HepG2 (cell line): Measurements from ENCODE around the gene MEX3A. TPM values are rescaled to one million over a fixed set of nuclear protein-coding genes. Genes with fewer than 3 reads are reported as not detected.
A peak's percentile ranks its signal among the peaks of the same experiment; 100 is the strongest.

ENCODE experiments used
- ARNT2 ChIP-seq: sonication (generic); formaldehyde crosslinking; IDR thresholded peaks from 2 replicates; pipeline ENCODE4 v1.8.0; 2022; ENCODE audit warnings: mild to moderate bottlenecking, low read depth, missing genetic modification reagents, moderate library complexity
- HDAC2 ChIP-seq: sonication (generic); formaldehyde crosslinking; IDR thresholded peaks from 2 replicates; pipeline ENCODE4 v1.4.0; 2020; ENCODE audit warnings: missing genetic modification reagents
- NR2F1 ChIP-seq, 2 experiments: fragments of 450-650 bp in 1 of 2; formaldehyde crosslinking in 1 of 2; IDR thresholded peaks; 2 replicates each; pipeline versions ENCODE4 v1.5.0 to v1.6.1; 2016 to 2020; ENCODE audit warnings: mild to moderate bottlenecking in 1 of 2, missing compliant biosample characterization in 1 of 2, missing genetic modification reagents in 1 of 2, moderate library complexity in 1 of 2
- SAP130 ChIP-seq: IDR thresholded peaks from 2 replicates; pipeline ENCODE4 v1.6.1; 2016; ENCODE audit warnings: low read depth
- polyA plus RNA-seq, 8 experiments: library from polyadenylated mRNA; depleted of rRNA in 3 of 8; stranded (reverse) in 7 of 8; unstranded in 1 of 8; fragments of >200 nt; fragmentation: Illumina TruSeq in 4 of 8; extraction: Trizol in 4 of 8; gene quantifications; 2 replicates each; pipeline versions ENCODE4 v1.2.1 to v1.2.3, GENCODE V29; 2011 to 2016; ENCODE audit warnings: low read depth in 4 of 8, missing spikeins in 1 of 8, mixed read lengths in 1 of 8; ENCODE audit not compliant: insufficient read depth in 1 of 8
- total RNA-seq, 5 experiments: library from RNA; depleted of rRNA; stranded (reverse); fragments of >200 nt; fragmentation: Illumina TruSeq; extraction: Trizol; gene quantifications; 2 replicates each; pipeline ENCODE4 v1.2.3, GENCODE V29; 2016; ENCODE audit warnings: low read depth in 1 of 5
- TF ChIP-seq, protein P1 (sequence below): sonication (generic); formaldehyde crosslinking; IDR thresholded peaks from 2 replicates; pipeline ENCODE4 v1.5.0; 2020; ENCODE audit warnings: mild to moderate bottlenecking, missing genetic modification reagents, borderline replicate concordance
- TF ChIP-seq, protein P2 (sequence below): sonication (generic); formaldehyde crosslinking; IDR thresholded peaks from 2 replicates; pipeline ENCODE4 v1.9.0; 2021; ENCODE audit warnings: mild to moderate bottlenecking, missing genetic modification reagents
- TF ChIP-seq, protein P3 (sequence below): sonication (generic); formaldehyde crosslinking; IDR thresholded peaks from 2 replicates; pipeline ENCODE4 v1.5.1; 2020; ENCODE audit warnings: mild to moderate bottlenecking, missing genetic modification reagents, moderate library complexity

MEX3A gene
- total and polyA plus RNA-seq, 2 of the 13 experiments (the other 11 are each of a cell fraction or from before 2014, with no cell fraction given) = 7.6 to 9.1 TPM

DNA sequence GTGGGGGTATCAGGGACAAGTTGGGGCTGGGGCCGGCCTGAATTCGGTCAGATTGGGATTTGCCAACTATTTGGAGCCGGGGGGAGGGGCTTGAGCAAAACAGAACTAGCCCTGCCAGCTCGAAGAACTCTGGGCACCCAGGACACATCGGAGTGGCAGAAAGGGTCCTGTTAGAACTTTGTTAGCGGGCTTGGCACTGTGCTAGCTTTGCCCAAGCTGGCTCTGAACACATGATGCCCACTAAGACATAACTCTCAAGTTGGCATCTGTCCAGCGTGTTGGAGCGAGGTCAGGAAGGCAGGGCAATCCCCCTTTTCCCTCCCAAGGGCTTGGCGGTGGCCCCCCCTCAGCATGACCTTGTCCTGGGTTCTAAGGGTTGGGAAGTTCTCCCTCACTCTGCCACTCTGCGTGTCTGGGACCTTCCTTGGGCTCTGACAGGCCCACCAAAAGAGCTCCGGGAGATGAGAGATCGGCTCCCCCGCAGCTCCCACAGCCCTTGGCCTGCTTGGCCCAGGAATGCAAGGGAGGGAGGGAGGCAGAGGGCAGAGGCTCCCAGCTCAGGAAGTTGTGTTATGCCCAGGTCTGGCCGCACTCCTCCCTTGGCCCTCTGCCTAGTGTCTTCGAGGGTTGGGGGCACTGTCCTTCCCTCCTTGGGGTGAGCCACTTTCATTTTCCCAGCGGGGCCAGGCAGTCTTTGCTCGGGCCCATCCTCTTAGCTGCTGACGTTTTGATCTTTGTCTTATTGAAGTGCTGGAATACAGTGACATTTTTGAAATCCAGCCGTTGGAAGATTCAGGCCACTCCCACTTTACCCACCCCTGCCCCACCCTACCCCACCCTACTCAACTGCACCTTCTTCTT is 33.5 kb upstream of the MEX3A start (continued):
- TF ChIP-seq, protein P1, sequence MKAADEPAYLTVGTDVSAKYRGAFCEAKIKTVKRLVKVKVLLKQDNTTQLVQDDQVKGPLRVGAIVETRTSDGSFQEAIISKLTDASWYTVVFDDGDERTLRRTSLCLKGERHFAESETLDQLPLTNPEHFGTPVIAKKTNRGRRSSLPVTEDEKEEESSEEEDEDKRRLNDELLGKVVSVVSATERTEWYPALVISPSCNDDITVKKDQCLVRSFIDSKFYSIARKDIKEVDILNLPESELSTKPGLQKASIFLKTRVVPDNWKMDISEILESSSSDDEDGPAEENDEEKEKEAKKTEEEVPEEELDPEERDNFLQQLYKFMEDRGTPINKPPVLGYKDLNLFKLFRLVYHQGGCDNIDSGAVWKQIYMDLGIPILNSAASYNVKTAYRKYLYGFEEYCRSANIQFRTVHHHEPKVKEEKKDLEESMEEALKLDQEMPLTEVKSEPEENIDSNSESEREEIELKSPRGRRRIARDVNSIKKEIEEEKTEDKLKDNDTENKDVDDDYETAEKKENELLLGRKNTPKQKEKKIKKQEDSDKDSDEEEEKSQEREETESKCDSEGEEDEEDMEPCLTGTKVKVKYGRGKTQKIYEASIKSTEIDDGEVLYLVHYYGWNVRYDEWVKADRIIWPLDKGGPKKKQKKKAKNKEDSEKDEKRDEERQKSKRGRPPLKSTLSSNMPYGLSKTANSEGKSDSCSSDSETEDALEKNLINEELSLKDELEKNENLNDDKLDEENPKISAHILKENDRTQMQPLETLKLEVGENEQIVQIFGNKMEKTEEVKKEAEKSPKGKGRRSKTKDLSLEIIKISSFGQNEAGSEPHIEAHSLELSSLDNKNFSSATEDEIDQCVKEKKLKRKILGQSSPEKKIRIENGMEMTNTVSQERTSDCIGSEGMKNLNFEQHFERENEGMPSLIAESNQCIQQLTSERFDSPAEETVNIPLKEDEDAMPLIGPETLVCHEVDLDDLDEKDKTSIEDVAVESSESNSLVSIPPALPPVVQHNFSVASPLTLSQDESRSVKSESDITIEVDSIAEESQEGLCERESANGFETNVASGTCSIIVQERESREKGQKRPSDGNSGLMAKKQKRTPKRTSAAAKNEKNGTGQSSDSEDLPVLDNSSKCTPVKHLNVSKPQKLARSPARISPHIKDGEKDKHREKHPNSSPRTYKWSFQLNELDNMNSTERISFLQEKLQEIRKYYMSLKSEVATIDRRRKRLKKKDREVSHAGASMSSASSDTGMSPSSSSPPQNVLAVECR (CRISPR knock-in tag) = 0 out of 2 replicates have a peak, but pooled peaks have one; percentile 3
- TF ChIP-seq, protein P2, sequence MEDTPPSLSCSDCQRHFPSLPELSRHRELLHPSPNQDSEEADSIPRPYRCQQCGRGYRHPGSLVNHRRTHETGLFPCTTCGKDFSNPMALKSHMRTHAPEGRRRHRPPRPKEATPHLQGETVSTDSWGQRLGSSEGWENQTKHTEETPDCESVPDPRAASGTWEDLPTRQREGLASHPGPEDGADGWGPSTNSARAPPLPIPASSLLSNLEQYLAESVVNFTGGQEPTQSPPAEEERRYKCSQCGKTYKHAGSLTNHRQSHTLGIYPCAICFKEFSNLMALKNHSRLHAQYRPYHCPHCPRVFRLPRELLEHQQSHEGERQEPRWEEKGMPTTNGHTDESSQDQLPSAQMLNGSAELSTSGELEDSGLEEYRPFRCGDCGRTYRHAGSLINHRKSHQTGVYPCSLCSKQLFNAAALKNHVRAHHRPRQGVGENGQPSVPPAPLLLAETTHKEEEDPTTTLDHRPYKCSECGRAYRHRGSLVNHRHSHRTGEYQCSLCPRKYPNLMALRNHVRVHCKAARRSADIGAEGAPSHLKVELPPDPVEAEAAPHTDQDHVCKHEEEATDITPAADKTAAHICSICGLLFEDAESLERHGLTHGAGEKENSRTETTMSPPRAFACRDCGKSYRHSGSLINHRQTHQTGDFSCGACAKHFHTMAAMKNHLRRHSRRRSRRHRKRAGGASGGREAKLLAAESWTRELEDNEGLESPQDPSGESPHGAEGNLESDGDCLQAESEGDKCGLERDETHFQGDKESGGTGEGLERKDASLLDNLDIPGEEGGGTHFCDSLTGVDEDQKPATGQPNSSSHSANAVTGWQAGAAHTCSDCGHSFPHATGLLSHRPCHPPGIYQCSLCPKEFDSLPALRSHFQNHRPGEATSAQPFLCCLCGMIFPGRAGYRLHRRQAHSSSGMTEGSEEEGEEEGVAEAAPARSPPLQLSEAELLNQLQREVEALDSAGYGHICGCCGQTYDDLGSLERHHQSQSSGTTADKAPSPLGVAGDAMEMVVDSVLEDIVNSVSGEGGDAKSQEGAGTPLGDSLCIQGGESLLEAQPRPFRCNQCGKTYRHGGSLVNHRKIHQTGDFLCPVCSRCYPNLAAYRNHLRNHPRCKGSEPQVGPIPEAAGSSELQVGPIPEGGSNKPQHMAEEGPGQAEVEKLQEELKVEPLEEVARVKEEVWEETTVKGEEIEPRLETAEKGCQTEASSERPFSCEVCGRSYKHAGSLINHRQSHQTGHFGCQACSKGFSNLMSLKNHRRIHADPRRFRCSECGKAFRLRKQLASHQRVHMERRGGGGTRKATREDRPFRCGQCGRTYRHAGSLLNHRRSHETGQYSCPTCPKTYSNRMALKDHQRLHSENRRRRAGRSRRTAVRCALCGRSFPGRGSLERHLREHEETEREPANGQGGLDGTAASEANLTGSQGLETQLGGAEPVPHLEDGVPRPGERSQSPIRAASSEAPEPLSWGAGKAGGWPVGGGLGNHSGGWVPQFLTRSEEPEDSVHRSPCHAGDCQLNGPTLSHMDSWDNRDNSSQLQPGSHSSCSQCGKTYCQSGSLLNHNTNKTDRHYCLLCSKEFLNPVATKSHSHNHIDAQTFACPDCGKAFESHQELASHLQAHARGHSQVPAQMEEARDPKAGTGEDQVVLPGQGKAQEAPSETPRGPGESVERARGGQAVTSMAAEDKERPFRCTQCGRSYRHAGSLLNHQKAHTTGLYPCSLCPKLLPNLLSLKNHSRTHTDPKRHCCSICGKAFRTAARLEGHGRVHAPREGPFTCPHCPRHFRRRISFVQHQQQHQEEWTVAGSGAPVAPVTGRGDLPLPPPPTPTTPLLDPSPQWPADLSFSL = no peak
- TF ChIP-seq, protein P3, sequence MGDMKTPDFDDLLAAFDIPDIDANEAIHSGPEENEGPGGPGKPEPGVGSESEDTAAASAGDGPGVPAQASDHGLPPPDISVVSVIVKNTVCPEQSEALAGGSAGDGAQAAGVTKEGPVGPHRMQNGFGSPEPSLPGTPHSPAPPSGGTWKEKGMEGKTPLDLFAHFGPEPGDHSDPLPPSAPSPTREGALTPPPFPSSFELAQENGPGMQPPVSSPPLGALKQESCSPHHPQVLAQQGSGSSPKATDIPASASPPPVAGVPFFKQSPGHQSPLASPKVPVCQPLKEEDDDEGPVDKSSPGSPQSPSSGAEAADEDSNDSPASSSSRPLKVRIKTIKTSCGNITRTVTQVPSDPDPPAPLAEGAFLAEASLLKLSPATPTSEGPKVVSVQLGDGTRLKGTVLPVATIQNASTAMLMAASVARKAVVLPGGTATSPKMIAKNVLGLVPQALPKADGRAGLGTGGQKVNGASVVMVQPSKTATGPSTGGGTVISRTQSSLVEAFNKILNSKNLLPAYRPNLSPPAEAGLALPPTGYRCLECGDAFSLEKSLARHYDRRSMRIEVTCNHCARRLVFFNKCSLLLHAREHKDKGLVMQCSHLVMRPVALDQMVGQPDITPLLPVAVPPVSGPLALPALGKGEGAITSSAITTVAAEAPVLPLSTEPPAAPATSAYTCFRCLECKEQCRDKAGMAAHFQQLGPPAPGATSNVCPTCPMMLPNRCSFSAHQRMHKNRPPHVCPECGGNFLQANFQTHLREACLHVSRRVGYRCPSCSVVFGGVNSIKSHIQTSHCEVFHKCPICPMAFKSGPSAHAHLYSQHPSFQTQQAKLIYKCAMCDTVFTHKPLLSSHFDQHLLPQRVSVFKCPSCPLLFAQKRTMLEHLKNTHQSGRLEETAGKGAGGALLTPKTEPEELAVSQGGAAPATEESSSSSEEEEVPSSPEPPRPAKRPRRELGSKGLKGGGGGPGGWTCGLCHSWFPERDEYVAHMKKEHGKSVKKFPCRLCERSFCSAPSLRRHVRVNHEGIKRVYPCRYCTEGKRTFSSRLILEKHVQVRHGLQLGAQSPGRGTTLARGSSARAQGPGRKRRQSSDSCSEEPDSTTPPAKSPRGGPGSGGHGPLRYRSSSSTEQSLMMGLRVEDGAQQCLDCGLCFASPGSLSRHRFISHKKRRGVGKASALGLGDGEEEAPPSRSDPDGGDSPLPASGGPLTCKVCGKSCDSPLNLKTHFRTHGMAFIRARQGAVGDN = peak; percentile 72
- TF ChIP-seq HDAC2 (CRISPR knock-in tag) = peak; percentile 24; the same call in 1 of the 2 replicates
- TF ChIP-seq SAP130 (CRISPR knock-in tag) = peak; percentile 69; the same call in 1 of the 2 replicates
- TF ChIP-seq NR2F1 (CRISPR knock-in tag; IDR thresholded peaks at IDR 0.05) = 0 out of 4 replicates have a peak, but pooled peaks of 1 of the 2 experiments have one; percentile 22
- no peak for TF ChIP-seq ARNT2 (CRISPR knock-in tag)
